Liver (tissue), 9 donors: ENCODE data around the gene KCNQ5. TPM values are rescaled to one million over a fixed set of nuclear protein-coding genes. Genes with fewer than 3 reads are reported as not detected.

Experiments
- DNase-seq: peaks from one replicate; pipeline ENCODE4 v3.0.0-alpha.2; 2017; ENCODE audit warnings: low spot score
- H3K27ac ChIP-seq, 2 donors: one replicate each; pipeline ENCODE4 v1.7.0; 2013; ENCODE audit warnings: inconsistent platforms in 2 of 2, low read length in 2 of 2, control low read depth in 1 of 2, low read depth in 1 of 2, mild to moderate bottlenecking in 1 of 2
- H3K27me3 ChIP-seq, 4 donors: one replicate each; pipeline versions ENCODE4 v1.6.1 to v1.7.0; 2013; ENCODE audit warnings: low read length in 3 of 4, inconsistent platforms in 1 of 4, mild to moderate bottlenecking in 1 of 4, moderate library complexity in 1 of 4; ENCODE audit not compliant: control insufficient read depth in 4 of 4, insufficient read depth in 4 of 4
- H3K36me3 ChIP-seq, 4 donors: one replicate each; pipeline versions ENCODE4 v1.6.1 to v1.7.0; 2013; ENCODE audit warnings: low read length in 3 of 4, mild to moderate bottlenecking in 3 of 4, low read depth in 1 of 4, moderate library complexity in 1 of 4; ENCODE audit not compliant: control insufficient read depth in 4 of 4, insufficient read depth in 3 of 4
- H3K4me1 ChIP-seq, 4 donors: one replicate each; pipeline versions ENCODE4 v1.6.1 to v1.7.0; 2013; ENCODE audit warnings: low read length in 3 of 4, mild to moderate bottlenecking in 3 of 4, moderate library complexity in 1 of 4; ENCODE audit not compliant: control insufficient read depth in 4 of 4, insufficient read depth in 4 of 4
- H3K4me3 ChIP-seq, 3 donors: one replicate each; pipeline versions ENCODE4 v1.6.1 to v1.7.0; 2013; ENCODE audit warnings: low read length in 3 of 3, control low read depth in 1 of 3, low read depth in 1 of 3, mild to moderate bottlenecking in 1 of 3
- H3K9ac ChIP-seq, 2 donors: one replicate each; pipeline ENCODE4 v1.7.0; 2013; ENCODE audit warnings: low read length in 2 of 2, mild to moderate bottlenecking in 2 of 2, moderate library complexity in 2 of 2, control low read depth in 1 of 2, low read depth in 1 of 2
- H3K9me3 ChIP-seq, 4 donors: one replicate each; pipeline versions ENCODE4 v1.6.1 to v1.7.0; 2013; ENCODE audit warnings: low read length in 3 of 4; ENCODE audit not compliant: control insufficient read depth in 4 of 4
- ATF3 ChIP-seq: IDR thresholded peaks from 2 replicates; pipeline ENCODE4 v1.6.1; 2016; ENCODE audit warnings: antibody characterized with exemption
- CTCF ChIP-seq: fragments of 150-350 bp; IDR thresholded peaks from 2 replicates; pipeline ENCODE4 v1.5.1; 2017; ENCODE audit warnings: improper control_type of control experiment, low read depth, low read length; ENCODE audit not compliant: missing input control
- EGR1 ChIP-seq, 2 donors: IDR thresholded peaks; 2 replicates each; pipeline ENCODE4 v1.6.1; 2016 to 2018; ENCODE audit warnings: antibody characterized with exemption in 2 of 2, low read depth in 2 of 2
- FOXA1 ChIP-seq: IDR thresholded peaks from 2 replicates; pipeline ENCODE4 v1.6.1; 2016; ENCODE audit warnings: antibody characterized with exemption
- FOXA2 ChIP-seq: IDR thresholded peaks from 2 replicates; pipeline ENCODE4 v1.6.1; 2016; ENCODE audit warnings: antibody characterized with exemption
- GABPA ChIP-seq, 2 donors: IDR thresholded peaks in 1 of 2; conservative IDR thresholded peaks in 1 of 2; 2 replicates each; pipeline ENCODE4 v1.6.1; 2016; ENCODE audit warnings: antibody characterized with exemption in 2 of 2, mild to moderate bottlenecking in 1 of 2, moderate library complexity in 1 of 2
- HNF4A ChIP-seq, 2 donors: conservative IDR thresholded peaks; 2 replicates each; pipeline ENCODE4 v1.6.1; 2016; ENCODE audit warnings: antibody characterized with exemption in 2 of 2, mild to moderate bottlenecking in 2 of 2
- HNF4G ChIP-seq: IDR thresholded peaks from 2 replicates; pipeline ENCODE4 v1.6.1; 2016; ENCODE audit warnings: antibody characterized with exemption
- JUND ChIP-seq, 2 donors: IDR thresholded peaks; 2 replicates each; pipeline ENCODE4 v1.6.1; 2016; ENCODE audit warnings: antibody characterized with exemption in 2 of 2
- MAX ChIP-seq: IDR thresholded peaks from 2 replicates; pipeline ENCODE4 v1.6.1; 2016; ENCODE audit warnings: antibody characterized with exemption
- NR2F2 ChIP-seq: IDR thresholded peaks from 2 replicates; pipeline ENCODE4 v1.6.1; 2016; ENCODE audit warnings: antibody characterized with exemption
- RAD21 ChIP-seq, 2 donors: IDR thresholded peaks; 2 replicates each; pipeline ENCODE4 v1.6.1; 2016; ENCODE audit warnings: antibody characterized with exemption in 2 of 2, mild to moderate bottlenecking in 2 of 2
- REST ChIP-seq: IDR thresholded peaks from 2 replicates; pipeline ENCODE4 v1.6.1; 2016; ENCODE audit warnings: antibody characterized with exemption, mild to moderate bottlenecking
- RXRA ChIP-seq, 2 donors: IDR thresholded peaks; 2 replicates each; pipeline ENCODE4 v1.6.1; 2017 to 2018; ENCODE audit warnings: antibody characterized with exemption in 2 of 2, mild to moderate bottlenecking in 1 of 2
- SP1 ChIP-seq: IDR thresholded peaks from 2 replicates; pipeline ENCODE4 v1.6.1; 2018; ENCODE audit warnings: antibody characterized with exemption, mild to moderate bottlenecking
- TAF1 ChIP-seq: conservative IDR thresholded peaks from 2 replicates; pipeline ENCODE4 v1.6.1; 2016; ENCODE audit warnings: antibody characterized with exemption, mild to moderate bottlenecking
- YY1 ChIP-seq: IDR thresholded peaks from 2 replicates; pipeline ENCODE4 v1.6.1; 2016; ENCODE audit warnings: antibody characterized with exemption, mild to moderate bottlenecking
- ZBTB33 ChIP-seq: IDR thresholded peaks from 2 replicates; pipeline ENCODE4 v1.6.1; 2016; ENCODE audit warnings: antibody characterized with exemption
- WGBS: extraction: QIAGEN DNeasy Blood & Tissue Kit; methylation state at CpG from one replicate; pipeline ENCODE4 v1.1.7; 2013; 5-methylcytosine and 5-hydroxymethylcytosine counted together
- polyA plus RNA-seq, 2 donors: library from polyadenylated mRNA; stranded (reverse) in 1 of 2; unstranded in 1 of 2; fragments of 200-250 nt in 1 of 2; fragments of >200 nt in 1 of 2; fragmentation: Nextera tagmentation in 1 of 2; extraction: Ambion mirVana in 1 of 2; gene quantifications; one replicate each; pipeline versions ENCODE4 v1.2.1 to v1.2.3, GENCODE V29; 2013 to 2015
- total RNA-seq, 2 donors: library from RNA; depleted of rRNA; stranded (reverse); fragments of >200 nt; gene quantifications; one replicate each; pipeline ENCODE4 v1.2.3, GENCODE V29; 2014
- donor health status: healthy.
- donor health status: healthy.
- donor health status: healthy.
- donor health status: healthy.
- donor health status: healthy.

Gene KCNQ5
- total and polyA plus RNA-seq, 4 donors, result 0.02 to 1.1 (median 0.15) TPM

- no peak overlapping the region for H3K9ac ChIP-seq
- H3K27me3 ChIP-seq, result peaks cover 0 to 7% (median 0%) of the 10 kb centered on the region in 4 donors
- H3K4me1 ChIP-seq, result no peaks in the 10 kb centered on the region
- no peak for TF ChIP-seq CTCF
- no peak for TF ChIP-seq NR2F2
- no peak for TF ChIP-seq GABPA (IDR thresholded peaks at IDR 0.05 in 1 of 2, conservative IDR thresholded peaks at IDR 0.05 in 1 of 2)
- no peak for TF ChIP-seq TAF1
- TF ChIP-seq YY1, result no peak
- TF ChIP-seq REST, result no peak
- no peak for TF ChIP-seq RXRA (IDR thresholded peaks at IDR 0.05)
- TF ChIP-seq HNF4A (conservative IDR thresholded peaks at IDR 0.05), result no peak
- TF ChIP-seq HNF4G, result no peak
- no peak for TF ChIP-seq RAD21 (IDR thresholded peaks at IDR 0.05)
- TF ChIP-seq JUND (IDR thresholded peaks at IDR 0.05), result no peak
- TF ChIP-seq EGR1 (IDR thresholded peaks at IDR 0.05; ENCODE audit: low read depth in 2 of 2), result no peak
- no peak for TF ChIP-seq FOXA2
- TF ChIP-seq MAX, result no peak
- TF ChIP-seq ATF3, result no peak
- no peak for TF ChIP-seq ZBTB33
- TF ChIP-seq SP1, result no peak
- no peak for TF ChIP-seq FOXA1
- H3K4me3 ChIP-seq, result no peak overlapping the region
- H3K27ac ChIP-seq, result no peak overlapping the region
- H3K9me3 ChIP-seq, result no peaks in the 10 kb centered on the region
- WGBS, result 67% methylated on average over 5 of the region's 5 CpGs
- H3K36me3 ChIP-seq, result no peaks in the 10 kb centered on the region
- no peak for DNase-seq
These were observed 308.8 kb downstream of the KCNQ5 start for GRCh38 chr6:72930556-72931132.
